HG03135 (cell line): ENCODE results near the gene AKAP8L.
"Not testable (repeated sequence)": the region's sequence is repeated elsewhere in the genome, so short reads cannot be mapped to it uniquely, and the experiment has no call there.

Experiments used
- ATAC-seq: cut with Tn5 transposase; IDR thresholded peaks from one replicate; pipeline ENCODE4 v1.9.1; 2021; ENCODE audit warnings: mild to moderate bottlenecking, moderate library complexity; ENCODE audit not compliant: unreplicated experiment

Gene AKAP8L

GRCh38 chr19:15421721-15422260, 3.0 kb upstream of the AKAP8L start:
- no peak for ATAC-seq

- no peak for ATAC-seq
These were observed 2.4 kb upstream of the AKAP8L start for GRCh38 chr19:15421136-15421695.

- no peak for ATAC-seq
These were observed 731 bp upstream of the AKAP8L start for GRCh38 chr19:15419413-15420025.

DNA sequence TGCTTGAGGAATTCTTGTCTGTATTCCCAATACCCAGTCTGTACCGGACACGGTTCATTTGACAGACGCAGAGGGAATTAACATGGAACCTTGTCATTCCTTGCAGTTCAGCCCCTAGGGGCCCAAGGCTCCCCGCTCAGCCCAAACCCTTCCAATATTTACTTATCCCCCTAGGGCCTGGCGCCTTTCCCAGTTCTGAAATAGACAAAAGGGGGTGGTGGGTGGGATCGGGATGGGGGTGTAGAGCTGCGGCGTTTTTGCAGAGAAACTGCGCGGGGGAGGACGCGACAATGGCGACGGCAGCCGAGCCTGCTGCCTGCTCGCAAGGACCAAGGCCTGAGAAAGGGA, 583 bp downstream of the AKAP8L start:
- no peak for ATAC-seq

DNA sequence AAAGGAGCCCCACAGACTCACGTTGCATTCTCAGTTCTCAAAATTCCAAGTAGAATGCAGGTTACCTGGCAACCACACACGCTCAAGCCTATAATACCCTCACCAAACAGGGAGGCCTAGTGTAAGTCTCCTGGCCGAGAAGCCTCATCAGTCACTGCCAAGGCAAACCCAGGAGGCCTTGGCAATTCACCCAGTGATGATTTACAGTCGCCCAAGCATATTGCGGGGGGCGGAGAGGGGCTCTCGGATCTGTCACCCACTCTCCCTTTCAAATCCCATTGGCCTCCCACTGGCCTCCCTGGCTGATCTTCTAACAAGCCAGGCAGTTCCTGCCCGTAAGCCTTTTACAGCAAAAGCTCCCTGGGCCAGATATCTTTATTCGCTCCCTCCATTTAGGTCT, 1.1 kb downstream of the AKAP8L start:
- no peak for ATAC-seq

DNA sequence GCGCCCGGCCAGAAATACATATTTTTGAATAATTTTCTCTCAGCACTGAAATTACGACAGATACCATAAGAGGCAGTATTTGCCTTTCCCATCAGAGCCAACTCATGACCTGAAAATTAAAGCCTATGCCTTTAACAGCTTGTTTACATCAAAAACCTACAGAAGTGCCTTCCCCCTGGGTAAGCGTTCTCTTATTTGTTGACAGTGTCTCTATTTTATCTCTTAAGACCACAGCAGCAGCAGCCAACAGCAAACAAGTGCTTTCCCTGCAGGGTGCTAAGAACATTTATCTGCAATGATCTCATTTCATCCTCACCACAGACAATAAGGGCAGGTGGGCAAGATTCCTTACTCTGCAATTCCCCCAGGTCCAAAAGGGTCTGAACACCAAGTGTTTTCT, 6.0 kb downstream of the AKAP8L start:
- no peak for ATAC-seq

DNA sequence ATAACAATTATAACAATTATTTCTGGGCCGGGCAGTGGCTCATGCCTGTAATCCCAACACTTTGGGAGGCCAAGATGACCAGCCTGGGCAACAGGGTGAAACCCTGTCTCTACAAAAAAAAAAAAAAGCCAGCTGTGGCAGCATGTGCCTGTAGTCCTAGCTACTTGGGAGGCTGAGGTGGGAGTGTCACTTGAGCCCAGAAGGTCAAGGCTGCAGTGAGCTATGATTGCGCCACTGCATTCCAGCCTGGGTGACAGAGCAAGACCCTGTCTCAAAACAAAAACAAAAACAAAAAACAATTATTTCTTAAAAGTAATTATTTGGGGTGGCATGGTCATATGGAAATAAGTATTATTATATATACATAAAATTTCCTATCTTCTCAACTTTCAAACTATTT, 7.4 kb downstream of the AKAP8L start:
- ATAC-seq: not testable (repeated sequence)

- ATAC-seq: no peak
These were observed 14.0 kb downstream of the AKAP8L start for GRCh38 chr19:15404780-15405211.

DNA sequence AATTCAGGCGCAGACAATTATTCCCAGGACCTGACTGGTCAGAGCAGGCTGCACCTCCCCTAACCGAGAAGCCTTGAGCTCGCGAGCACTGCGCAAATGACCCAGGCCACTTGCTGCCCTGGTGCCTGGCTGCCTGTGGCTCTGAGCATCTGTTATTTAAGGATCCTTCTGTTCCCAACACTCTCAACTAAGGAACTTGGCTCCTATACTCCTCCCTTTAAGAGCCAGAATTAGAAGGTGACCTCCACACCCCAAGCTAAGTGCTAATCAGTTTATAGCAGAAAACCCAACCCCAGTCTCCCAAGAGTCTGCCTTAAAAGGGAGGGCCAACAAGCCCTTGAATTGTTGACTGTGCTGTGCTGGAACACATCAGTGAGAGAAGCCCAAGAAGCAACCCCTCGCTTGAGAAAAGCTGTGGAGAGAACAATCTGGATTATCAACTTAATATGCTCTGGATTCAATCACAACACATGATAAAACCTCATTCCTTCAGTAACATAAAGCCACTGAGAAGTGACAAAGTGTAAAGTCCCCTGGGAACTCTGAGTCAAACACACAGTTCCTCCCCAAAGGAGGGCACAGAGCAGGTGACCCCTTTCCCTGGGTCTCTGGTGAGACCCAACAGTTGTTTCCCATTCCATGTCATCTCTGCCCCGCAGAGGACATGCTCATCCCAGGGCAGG, 14.6 kb downstream of the AKAP8L start:
- no peak for ATAC-seq

- ATAC-seq: no peak
These were observed 15.6 kb downstream of the AKAP8L start for GRCh38 chr19:15403151-15403531.

DNA sequence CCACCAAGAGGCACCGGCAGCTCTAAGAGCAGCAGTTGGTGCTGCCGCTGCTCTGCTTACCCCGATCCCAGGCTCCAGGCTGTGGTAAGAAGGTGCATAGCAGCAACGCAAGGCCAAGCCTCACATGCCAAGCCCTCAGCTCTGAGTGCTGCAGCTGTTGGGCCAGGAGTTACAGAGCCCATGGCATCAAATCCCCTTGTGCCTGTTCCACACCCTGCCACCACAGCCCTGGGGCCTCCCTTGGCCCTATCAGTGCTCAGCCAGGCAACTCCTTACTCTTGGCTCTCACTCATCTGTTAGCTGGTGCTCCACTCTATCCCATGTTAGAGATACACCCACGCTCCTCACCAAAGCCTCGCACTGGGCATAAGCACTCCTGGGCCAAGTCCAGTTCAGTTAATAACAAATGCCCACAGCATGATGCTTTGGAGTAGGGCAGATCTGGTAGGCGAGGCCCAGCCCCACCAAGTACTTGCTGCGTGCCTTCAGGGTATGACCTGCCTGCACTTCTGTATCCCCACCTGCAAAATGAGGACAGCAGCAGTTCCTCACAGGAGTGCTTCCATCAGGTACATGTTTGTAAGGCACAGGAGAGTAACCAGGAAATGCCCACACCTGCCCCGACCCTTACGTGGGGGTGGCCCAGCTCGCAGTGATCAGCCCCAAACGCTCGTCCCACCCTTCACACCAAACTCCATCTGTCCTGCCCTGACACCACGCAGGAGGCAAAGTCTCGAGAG, 16.2 kb downstream of the AKAP8L start:
- no peak for ATAC-seq

DNA sequence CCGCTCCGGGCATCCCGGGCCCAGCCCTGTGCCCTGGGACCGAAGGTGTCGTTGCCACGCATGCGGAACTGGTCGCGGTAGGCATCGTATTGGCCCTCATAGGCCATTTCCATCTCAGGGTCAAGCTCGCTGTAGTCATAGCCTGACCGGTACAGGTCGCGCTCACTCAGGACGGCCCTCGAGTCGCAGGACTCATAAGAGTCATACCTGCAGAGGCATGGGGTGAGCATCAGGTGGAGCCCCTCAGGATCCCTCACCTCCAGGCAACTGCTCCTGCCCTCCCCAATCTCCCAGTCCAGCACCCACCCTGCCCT, 17.4 kb downstream of the AKAP8L start:
- no peak for ATAC-seq

DNA sequence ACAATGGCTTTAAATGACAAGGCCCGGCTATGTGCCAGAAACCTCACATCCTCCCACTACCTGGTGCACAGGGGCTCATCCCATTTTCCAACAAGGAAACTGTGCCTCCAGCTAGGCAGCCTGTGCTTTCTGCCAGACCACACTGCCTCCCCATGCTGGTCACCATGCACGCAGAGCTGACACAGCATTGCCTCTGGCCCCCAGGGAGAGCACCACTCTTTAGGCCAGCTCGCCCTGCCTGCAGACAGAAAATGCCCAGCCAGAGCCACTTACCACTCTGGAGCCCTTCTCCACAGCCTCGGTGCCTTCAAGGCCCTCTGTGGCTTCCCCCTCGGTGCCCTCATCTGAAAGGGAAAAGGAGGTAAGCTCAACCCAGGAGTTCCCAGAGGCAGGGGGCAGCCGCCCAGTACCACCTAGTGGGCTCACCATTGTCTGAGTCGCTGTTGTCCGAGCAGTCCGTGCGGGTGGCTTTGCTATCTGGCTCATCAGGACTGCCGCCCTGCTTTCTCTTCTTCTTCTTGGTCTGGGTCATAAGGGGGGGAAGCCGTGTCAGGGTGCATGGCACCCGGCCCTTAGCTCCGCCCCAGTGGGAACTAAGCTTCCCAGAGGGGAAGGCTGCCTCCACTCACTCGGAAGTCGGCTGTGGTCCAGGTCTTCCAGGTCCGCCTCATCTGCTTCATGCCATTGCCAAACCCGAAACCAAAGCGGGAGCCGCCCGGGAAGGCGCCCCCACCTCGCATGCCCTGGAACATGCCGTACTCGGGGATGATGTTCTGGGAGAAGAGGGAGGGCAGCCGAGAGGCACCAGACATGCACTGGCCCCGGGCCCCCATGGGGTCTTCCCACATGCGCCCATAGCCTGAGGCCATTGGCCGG, 18.0 kb downstream of the AKAP8L start:
- no peak for ATAC-seq

GRCh38 chr19:15399635-15400034, 19.2 kb downstream of the AKAP8L start:
- no peak for ATAC-seq

DNA sequence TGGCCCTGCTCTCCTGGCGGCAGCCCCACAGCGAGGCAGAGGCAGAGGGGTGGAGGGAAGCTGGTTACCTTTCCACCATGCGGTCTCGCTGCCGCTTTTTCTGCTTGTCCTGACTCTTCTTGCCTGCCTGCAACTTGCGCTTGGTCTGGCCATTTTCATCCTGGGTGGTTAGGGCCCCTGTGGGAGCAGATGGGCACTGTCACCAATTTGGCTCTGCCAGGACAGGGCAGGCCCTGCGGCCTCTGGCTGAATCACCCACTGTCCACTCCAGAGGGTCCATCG, 19.6 kb downstream of the AKAP8L start:
- ATAC-seq: no peak

DNA sequence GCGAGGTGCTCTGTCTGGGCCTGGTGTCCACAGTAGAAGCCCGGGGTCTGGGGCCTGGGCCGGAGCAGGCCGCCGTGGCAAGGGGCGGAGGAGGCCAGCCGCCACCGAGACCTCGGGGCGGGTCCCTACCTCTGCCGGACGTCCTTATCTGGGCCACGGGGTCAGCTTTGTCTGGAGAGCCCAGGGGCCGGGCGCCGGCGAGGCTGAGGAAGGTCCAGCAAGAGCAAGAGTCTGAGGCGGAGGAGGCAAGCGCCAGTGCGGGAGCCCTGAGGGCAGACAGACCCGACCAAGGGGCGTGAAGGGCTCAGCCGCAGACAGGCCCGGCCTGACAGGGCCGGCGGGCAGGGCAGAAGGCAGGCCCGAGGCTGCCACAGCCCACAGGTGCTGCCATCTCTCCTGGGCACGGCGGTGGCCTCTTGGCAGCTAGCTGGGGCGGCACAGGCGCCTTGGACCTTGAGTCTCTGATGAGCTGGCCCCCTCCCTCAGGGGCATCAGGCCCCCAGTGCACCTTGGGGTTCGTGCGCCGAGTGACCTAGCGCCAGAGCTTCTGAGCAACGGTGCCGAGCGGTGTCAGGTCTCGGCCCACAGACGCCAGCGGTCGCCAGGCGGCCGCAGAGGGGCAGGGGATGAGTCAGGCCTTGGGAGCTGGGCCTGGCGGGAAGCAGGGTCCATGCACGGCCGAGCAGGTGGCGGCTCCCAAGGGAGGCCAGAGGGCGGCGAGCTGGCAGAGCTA, 20.1 kb downstream of the AKAP8L start:
- no peak for ATAC-seq

- no peak for ATAC-seq
These were observed 21.0 kb downstream of the AKAP8L start for GRCh38 chr19:15397782-15398181.

GRCh38 chr19:15397236-15397635, 21.6 kb downstream of the AKAP8L start:
- ATAC-seq: no peak

- no peak for ATAC-seq
These were observed 22.4 kb downstream of the AKAP8L start for GRCh38 chr19:15396436-15396835.

- ATAC-seq: not testable (repeated sequence)
These were observed 23.5 kb downstream of the AKAP8L start for GRCh38 chr19:15395251-15395650.
